ENCODE results near the gene TMEM272.

The TMEM272 gene

DNA sequence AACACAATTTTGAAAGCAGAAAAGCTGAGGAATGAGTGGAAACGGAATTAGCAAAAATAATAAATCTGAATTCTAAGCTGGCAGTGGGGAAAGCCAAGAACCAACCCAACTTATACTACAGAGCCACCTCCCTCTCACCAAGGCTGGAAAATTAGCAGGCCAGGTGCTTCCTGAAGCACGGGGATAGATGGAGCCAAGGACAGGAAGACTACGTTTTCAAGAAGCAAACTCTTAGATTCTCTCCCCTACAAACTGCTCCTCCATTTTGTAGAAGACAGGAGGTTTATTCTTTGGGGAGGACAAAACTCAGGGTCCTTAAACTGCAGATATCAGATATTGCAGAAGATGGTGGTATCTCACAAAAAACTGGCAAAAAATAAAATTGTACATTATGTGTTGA is 25.6 kb upstream of the TMEM272 start:
- in situ Hi-C loops (cut with MboI; ENCODE audit: low pct_unique_long_range_greater_than_20kb, low sequenced_read_pairs, unreplicated experiment) = no loop called here
- TF ChIP-seq, protein P1, sequence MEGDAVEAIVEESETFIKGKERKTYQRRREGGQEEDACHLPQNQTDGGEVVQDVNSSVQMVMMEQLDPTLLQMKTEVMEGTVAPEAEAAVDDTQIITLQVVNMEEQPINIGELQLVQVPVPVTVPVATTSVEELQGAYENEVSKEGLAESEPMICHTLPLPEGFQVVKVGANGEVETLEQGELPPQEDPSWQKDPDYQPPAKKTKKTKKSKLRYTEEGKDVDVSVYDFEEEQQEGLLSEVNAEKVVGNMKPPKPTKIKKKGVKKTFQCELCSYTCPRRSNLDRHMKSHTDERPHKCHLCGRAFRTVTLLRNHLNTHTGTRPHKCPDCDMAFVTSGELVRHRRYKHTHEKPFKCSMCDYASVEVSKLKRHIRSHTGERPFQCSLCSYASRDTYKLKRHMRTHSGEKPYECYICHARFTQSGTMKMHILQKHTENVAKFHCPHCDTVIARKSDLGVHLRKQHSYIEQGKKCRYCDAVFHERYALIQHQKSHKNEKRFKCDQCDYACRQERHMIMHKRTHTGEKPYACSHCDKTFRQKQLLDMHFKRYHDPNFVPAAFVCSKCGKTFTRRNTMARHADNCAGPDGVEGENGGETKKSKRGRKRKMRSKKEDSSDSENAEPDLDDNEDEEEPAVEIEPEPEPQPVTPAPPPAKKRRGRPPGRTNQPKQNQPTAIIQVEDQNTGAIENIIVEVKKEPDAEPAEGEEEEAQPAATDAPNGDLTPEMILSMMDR (IDR thresholded peaks at IDR 0.05; ENCODE audit: extremely low read depth, insufficient read depth, missing control alignments) = no peak
- DNase-seq (ENCODE audit: low spot score) = no peak

DNA sequence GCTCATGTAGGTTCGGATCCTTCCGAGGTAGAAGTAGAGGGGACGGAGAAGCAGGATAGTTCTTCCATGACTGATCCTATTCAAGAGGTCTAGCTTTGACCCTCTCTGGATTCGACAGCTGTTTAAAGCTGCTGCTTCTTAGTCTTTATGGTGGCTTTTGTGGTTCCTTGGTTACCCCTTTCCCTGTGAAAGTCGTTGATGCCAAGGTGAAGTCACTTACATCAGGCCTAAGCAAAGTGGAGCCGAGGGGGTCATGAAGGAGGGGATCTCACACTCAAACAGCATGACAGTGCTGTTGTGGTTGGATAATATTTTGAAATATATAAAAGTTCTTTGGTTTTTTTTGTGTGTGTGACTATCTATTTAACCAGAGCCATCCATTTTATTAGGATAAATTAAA is 24.9 kb upstream of the TMEM272 start:
- in situ Hi-C loops (cut with MboI; ENCODE audit: low pct_unique_long_range_greater_than_20kb, low sequenced_read_pairs, unreplicated experiment) = no loop called here
- DNase-seq (ENCODE audit: low spot score) = no peak
- TF ChIP-seq, protein P1 (IDR thresholded peaks at IDR 0.05; ENCODE audit: extremely low read depth, insufficient read depth, missing control alignments) = no peak

DNA sequence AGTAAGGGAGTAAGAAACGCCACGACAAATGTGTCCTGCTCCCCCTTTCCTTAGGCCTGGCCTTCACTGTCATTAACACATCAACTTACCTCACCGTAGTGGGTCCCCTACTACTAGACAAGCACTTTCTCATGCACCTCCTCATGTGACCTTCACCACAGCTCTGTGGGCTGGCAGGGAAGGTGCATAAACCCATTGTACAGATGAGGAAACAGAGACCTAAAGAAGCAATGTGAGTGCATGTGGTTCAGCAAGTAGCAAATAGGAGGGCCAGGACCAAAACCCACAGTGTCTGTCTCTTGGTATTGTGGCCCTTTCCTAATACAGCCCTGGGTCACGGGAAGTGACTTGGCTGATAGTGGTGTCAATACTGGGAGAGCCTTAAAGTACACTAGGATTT is 22.1 kb upstream of the TMEM272 start:
- TF ChIP-seq, protein P1 (IDR thresholded peaks at IDR 0.05; ENCODE audit: extremely low read depth, insufficient read depth, missing control alignments) = no peak
- no peak for DNase-seq (ENCODE audit: low spot score)
- in situ Hi-C loops (cut with MboI; ENCODE audit: low pct_unique_long_range_greater_than_20kb, low sequenced_read_pairs, unreplicated experiment) = no loop called here

DNA sequence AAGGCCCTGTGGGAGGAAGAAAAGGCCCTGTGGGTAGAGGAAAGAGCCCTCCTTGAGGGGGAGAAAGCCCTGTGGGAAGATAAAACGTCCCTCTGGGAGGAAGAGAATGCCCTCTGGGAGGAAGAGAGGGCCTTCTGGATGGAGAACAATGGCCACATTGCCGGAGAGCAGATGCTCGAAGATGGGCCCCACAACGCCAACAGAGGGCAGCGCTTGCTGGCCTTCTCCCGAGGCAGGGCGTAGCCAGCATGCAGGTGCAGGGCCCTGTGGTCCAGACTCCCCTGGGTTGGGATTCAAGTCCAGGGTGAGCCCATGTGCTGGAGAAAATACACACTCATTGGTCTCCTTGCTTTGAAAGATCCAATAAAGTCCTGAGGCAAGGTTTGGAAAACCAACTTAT is 20.9 kb upstream of the TMEM272 start:
- DNase-seq (ENCODE audit: low spot score) = no peak
- TF ChIP-seq, protein P1 (IDR thresholded peaks at IDR 0.05; ENCODE audit: extremely low read depth, insufficient read depth, missing control alignments) = peak; percentile 12
- in situ Hi-C loops (cut with MboI; ENCODE audit: low pct_unique_long_range_greater_than_20kb, low sequenced_read_pairs, unreplicated experiment) = no loop called here

DNA sequence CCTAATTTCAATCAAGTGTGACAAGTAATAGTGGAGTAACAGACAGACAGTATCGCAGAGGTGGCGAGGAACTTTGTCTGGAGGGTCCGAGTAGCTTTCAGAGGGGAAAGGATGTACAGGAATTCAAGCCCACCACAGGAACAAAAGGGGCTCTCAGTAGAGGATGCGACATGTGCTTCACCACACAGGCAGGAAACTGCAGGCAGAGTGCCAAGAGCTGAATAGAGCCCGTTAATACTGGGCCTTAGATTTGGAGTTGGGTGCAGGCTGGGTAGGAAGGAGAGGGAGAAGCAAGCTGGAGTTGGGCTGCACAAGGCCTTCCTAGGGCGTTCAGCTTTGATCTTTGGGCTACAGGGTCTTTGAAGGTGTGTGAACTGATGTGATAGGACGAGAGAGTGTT is 18.0 kb upstream of the TMEM272 start:
- DNase-seq (ENCODE audit: low spot score) = no peak
- TF ChIP-seq, protein P1 (IDR thresholded peaks at IDR 0.05; ENCODE audit: extremely low read depth, insufficient read depth, missing control alignments) = no peak
- in situ Hi-C loops (cut with MboI; ENCODE audit: low pct_unique_long_range_greater_than_20kb, low sequenced_read_pairs, unreplicated experiment) = no loop called here

DNA sequence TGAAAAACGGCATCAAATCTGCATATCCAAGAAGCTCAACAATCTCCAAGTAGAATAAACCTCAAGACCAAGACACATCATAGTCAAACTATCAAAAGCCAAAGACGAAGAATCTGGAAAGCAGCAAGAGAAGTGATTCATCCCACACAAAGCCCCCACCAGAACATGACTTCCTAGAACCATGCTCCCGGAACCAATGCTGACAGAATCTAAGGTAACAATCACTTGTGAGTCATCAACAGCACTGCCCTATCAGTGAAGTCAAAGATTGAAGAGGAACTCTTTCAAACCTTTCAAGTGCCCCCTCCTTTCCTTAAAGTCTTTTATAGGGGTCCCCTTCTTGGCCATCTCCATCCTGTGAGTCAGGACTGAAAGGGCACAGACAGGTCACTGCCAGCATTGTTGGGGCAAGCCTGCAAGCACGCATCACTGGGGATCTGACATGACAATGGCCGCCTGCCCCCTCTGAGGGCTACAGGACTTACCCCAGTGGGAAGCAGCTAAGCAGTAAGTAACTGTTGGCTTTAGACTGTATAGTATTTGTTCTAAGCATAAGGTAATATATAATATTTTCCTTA is 16.8 kb upstream of the TMEM272 start, which contains the start of gene CCDC70:
Gene CCDC70 (plus strand): TSS at position 247 of the 578 bp plus-strand sequence. CDS start 3,443 bp downstream, outside the sequence.
- no peak for DNase-seq (ENCODE audit: low spot score)
- TF ChIP-seq, protein P1 (IDR thresholded peaks at IDR 0.05; ENCODE audit: extremely low read depth, insufficient read depth, missing control alignments) = no peak
- in situ Hi-C loops (cut with MboI; ENCODE audit: low pct_unique_long_range_greater_than_20kb, low sequenced_read_pairs, unreplicated experiment) = no loop called here

All from GM13977 (cell line).